Right lobe of liver (tissue), 4 donors: ENCODE measurements around the gene CEACAM6.

Source experiments
- POLR2A ChIP-seq: fragments of 450-650 bp; IDR thresholded peaks from one replicate; pipeline ENCODE4 v1.6.1; 2017; ENCODE audit warnings: antibody characterized with exemption, mild to moderate bottlenecking
- TF ChIP-seq, protein P1 (sequence below), 4 donors: fragments of 200-600 bp in 3 of 4; fragments of 450-650 bp in 1 of 4; IDR thresholded peaks; one replicate each; pipeline versions ENCODE4 v1.5.1 to v1.8.0; 2016 to 2022; ENCODE audit warnings: antibody characterized with exemption in 4 of 4, mild to moderate bottlenecking in 2 of 4
- donor health status: DM: no; HTN: no; CAD: no.
- donor health status: DM: no; HTN: no; CAD: no.
- donor health status: DM: no; HTN: yes; CAD: no.

DNA sequence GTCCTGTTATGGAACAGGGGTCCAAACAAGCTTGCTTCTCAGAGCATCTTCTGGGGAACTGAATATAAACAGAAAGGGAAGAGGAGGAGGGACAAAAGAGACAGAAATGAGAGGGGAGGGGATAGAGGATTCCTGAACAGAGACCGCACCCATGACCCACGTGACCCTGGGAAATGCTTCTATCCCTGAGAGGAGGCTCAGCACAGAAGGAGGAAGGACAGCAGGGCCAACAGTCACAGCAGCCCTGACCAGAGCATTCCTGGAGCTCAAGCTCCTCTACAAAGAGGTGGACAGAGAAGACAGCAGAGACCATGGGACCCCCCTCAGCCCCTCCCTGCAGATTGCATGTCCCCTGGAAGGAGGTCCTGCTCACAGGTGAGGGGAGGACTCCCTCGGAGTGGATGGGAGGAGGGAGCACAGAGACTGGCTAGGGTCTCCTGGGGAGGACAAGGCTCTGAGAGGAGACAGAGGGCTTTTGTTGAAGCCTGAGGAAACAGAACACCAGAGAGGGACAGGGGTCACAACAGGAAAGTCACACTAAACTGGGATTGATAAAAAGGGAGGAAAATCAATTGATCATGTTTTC is at the start of gene CEACAM6:
- TF ChIP-seq, protein P1, sequence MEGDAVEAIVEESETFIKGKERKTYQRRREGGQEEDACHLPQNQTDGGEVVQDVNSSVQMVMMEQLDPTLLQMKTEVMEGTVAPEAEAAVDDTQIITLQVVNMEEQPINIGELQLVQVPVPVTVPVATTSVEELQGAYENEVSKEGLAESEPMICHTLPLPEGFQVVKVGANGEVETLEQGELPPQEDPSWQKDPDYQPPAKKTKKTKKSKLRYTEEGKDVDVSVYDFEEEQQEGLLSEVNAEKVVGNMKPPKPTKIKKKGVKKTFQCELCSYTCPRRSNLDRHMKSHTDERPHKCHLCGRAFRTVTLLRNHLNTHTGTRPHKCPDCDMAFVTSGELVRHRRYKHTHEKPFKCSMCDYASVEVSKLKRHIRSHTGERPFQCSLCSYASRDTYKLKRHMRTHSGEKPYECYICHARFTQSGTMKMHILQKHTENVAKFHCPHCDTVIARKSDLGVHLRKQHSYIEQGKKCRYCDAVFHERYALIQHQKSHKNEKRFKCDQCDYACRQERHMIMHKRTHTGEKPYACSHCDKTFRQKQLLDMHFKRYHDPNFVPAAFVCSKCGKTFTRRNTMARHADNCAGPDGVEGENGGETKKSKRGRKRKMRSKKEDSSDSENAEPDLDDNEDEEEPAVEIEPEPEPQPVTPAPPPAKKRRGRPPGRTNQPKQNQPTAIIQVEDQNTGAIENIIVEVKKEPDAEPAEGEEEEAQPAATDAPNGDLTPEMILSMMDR (IDR thresholded peaks at IDR 0.05), result no peak
- TF ChIP-seq POLR2A, result no peak
